HG03342 (cell line): ENCODE measurements around the gene KREMEN1.

Source experiments
- ATAC-seq: cut with Tn5 transposase; IDR thresholded peaks from one replicate; pipeline ENCODE4 v1.9.1; 2021; ENCODE audit warnings: mild to moderate bottlenecking, moderate library complexity; ENCODE audit not compliant: unreplicated experiment

Gene KREMEN1

DNA sequence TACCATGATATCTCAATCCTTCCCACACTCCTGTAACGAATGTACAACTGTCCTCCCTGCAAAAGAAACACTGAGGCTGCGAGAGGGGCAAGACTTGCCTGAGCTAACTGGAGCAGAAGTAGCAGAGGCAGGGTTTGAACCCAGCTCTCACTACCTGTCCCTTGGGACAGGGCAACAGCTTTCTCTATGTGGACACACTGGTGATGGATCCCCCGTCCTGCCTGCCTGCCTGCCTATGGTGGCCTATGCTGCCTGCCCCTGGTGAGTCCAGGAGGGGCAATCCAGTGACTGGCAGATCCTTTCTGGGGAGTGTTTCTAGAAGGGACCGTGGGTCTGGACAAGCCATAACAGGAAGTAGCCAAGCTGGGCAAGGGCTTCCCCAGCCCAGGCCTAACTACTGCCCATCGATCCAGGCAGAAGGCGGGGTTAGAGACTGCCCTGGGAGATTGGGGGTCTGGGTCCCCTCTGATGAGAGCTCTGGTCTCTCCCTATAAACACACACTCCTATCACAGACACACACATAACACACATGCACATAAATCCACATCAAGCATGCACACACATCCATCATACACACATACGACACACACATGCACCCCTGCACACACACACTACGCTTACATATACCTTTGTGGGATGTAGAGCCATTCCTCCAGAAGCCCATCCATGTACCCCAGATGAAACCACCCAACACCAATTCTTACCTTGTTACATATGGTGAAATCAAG is 131.8 kb downstream of the KREMEN1 start:
- no peak for ATAC-seq

DNA sequence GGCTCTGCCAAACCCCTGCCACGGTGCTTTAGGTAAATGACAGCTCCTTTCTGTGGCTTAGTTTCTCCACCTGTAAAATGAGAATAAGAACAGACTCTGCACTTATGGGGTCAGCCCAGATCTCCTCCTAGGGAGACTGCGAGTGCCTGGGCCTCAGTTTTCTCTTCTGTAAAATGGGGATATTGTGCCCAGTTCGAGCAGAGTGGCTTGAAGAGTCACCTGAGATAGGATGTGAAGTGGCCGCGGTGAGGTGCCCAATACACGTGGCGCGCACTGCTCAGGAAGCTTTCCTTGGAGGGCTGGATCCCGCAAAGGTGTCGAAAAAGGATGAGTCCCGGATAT is 132.4 kb downstream of the KREMEN1 start:
- no peak for ATAC-seq

DNA sequence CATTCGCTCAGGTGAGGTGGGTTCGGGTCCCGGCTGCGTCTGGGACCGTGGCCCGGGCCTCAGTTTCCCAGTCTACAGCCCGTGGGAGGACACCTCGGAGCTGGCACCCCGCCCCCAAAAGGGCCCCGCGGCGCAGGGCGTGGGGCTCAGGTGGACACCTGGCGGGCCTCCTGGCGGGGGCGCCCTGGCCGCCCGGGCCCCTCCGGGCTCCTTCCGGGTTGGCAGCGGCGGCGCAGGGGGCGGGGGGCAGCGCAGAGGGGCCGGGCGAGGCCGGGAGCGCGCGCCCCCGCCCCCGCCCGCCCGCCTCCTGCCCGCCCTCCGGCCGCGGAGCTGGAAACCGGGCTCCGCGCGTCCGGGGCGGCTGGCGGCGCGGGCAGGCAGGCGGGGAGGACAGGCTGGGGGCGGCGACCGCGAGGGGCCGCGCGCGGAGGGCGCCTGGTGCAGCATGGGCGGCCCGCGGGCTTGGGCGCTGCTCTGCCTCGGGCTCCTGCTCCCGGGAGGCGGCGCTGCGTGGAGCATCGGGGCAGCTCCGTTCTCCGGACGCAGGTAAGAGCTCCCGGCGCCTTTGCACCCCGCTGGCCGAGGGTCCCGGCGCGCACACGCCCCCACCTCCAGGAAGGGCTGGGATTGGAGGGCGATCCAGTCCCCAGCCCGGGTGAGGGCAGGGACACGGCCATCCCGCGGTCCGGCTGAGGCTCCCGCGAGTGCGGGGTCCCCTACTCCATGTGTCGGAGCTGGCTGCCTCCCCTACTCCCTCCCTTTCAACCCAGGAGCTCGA is 132.9 kb downstream of the KREMEN1 start, which contains the start of gene EMID1:
EMID1 (plus strand) TSS at position 303 of the 778 bp plus-strand sequence; CDS start at position 446, 143 bp downstream.
- no peak for ATAC-seq

DNA sequence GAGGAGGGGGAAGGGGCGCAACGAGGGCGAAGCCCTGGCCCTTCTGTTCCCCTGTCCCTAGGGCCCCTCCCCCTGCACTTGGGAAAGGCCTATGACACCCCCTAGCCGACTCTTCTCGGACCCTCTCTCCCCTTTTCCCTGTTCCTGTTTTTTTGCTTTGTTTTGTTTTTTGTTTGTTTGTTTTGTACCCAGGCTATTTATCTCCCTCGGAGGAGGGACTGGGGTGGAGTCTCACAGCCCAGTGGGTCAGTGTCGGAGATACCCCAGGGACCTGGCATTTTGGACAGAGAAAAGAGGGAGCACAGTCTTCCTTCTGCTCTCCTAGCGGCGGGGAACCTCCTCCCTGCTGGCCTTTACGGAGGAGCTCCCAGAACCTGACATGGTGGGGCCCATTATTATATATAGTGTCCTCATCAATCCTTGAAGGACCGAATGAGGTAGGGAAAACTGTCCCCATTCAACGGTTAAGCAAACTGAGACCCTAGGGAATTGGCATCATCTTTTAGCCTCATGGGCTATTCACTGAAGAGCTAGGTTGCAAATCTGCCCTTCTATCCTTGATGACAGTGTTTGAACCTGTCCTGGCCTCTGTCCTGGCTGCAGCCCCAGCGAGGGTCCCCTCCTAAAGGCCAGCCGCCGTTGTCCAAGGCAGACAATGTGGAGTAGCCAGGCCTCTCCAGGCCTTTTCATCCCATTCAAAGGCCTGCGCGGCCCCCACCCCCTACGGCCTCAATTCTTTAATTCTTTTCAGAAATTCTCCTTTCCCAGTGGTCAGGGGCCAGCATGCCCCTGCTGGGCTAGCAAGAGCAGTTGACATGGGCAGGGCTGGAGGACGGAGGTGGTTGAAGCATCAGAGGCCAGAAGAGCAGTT is 133.8 kb downstream of the KREMEN1 start:
- ATAC-seq = no peak

DNA sequence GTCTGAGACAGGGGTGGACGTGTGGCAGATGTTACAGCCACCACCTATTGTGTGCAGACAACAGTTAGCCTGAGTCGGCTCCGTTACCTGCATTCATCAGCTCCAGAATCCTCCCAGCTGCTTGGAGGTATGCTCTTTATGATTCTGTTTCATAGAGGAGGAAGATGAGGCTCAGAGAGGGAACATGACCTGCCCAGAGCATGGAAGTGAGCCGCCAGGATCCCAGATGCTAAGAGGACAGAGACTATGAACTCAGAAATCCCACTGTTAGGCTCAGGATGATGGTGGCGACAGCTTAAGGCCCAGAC is 134.4 kb downstream of the KREMEN1 start:
- ATAC-seq = no peak

DNA sequence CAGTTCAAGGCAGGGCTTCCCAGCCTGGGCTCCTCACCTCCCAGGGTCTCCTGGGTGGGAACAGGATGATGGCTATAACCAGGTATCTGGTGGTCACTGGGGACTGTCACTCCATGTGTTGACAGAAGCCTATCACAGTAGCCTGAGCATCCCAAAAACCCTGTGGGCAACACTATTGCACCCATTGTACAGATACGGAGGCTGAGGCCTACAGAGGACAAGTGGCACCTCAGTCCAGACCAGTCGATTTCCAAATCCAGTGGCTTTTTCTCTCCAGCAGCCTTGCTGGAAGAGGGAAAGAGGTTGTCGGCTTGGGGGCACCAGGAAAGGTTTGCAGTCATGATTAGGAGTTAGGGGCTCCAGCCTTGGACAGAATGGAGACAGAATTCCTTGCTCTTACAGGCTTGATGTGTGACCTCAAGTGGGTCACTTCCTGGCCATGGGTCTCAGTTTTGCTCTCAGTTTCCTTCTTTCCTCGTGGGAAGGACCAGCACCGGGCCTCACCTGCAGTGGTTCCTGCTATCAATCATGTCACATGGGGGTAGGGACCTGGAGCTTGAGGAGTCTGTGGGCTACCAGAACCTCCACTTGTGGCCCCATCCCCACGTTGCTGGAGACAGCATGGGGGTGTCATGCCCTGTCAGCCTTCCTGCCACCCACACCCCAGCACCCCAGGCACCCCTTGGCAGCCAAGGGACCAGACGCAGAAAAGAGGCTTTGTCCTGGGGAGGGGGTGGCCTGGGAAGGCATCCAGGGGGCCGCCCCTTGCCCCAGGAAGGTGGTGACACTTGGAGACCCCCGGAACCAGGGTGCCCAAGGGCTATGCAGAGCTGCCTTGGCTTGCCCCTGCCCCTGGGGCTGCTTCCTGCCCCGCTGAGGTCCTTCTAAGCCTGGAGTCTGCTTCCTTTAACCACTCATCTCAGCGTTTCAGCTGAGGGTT is 135.0 kb downstream of the KREMEN1 start:
- ATAC-seq = no peak

DNA sequence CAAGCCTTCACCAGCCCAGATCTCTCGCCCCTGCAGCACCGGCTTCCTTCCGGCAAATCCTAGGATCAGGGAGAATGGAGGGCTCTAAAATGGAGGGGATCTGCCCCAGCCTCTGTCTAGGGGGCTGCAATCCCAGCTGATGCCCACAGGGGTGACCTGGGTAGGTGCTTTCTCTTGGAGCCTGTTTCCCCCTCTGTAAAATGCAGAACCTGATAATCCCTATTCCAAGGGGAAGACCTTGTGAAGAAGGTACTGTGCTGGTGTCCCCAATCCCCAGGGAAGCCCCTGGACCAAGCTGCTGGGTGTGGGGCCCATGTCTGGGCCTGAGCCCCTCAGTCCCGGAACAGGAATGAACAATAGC is 135.6 kb downstream of the KREMEN1 start:
- ATAC-seq = no peak

DNA sequence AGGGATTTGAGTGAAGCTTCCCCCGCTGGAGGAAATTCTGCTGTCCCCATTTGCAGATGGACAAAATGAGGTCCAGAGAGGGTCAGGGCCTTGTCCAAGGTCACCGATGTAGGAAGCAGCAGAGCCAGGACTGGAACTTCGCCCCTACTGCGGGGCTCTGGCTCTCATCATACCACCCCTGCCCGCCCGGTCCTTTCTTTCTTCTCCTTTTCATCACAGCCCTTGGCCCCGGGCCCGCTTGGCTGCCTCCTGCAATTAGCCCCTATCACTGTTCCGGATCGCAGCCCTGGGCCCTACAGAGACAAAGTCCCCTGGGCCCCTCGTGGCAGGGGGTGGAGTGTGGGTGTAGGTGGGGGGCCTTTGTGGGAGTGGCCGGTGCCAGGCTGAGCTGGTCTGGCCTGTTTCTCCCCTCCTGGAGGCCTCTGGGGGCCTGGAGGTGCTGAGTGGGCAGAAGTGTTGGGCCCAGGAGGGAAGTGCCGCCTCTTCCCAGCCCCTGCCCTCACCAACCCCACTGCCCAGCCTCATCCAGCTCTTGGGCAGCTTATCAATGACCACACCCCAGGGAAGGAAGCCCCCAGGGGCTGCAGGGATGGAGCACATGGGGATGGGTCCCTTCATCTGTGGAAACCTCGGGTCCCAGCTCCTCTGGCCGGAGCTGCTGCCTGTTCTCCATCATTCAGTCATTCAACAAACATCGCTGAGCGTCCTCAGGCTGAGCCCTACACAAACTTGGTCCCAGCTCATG is 136.2 kb downstream of the KREMEN1 start:
- ATAC-seq = no peak

DNA sequence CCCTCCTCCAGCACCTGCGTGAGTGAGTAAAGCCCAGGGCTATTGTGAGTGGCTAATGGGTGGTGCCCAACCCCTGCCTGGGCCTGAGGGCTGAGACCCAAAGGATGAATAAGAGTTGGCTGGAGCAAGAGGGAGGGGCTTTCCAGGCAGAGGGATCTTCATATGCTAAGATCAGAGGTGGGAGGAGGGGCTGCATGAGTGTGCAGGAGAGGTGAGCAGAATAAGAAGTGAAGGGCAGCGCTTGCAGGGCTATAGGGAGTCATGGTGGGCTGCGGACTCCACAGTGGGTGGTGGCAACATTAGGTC is 136.7 kb downstream of the KREMEN1 start:
- ATAC-seq = no peak

DNA sequence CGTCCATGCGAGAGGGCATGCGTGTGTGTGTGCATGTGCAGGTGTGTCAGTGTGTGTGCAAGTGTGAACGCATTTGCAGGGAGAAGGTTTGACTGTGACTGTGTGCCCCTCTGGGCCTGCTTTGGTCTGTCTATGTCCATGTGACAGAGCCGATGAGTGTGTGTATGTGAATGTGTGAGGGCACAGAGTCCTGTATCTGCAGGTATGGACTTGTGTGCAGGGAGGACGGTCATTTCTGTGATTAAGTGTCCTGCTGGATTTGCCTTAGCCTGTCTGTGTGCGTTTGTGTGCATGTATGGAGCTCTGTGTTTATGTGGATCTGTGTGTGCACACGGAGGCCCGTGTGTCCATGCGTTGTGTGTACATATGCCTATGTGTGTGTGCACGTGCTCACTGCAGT is 138.2 kb downstream of the KREMEN1 start:
- ATAC-seq = no peak

DNA sequence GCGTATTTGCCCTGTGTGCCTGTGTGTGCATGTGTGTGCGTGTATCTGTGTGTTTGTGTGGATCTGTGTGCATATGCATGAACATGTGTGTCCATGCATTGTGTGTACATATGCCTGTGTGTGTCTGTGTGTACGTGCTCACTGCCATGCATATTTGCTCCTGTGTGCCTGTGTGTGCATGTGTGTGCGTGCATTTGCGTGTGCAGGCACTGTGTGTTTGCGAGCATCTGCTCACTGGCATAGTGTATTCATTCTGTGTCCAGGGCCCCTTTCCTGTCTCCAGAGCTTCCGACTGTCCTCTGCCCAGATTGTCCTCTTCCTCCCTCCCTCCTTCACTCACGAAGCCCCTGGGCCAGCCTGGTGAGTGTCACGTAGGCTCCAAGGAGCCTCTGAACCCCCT is 138.6 kb downstream of the KREMEN1 start:
- ATAC-seq = no peak

DNA sequence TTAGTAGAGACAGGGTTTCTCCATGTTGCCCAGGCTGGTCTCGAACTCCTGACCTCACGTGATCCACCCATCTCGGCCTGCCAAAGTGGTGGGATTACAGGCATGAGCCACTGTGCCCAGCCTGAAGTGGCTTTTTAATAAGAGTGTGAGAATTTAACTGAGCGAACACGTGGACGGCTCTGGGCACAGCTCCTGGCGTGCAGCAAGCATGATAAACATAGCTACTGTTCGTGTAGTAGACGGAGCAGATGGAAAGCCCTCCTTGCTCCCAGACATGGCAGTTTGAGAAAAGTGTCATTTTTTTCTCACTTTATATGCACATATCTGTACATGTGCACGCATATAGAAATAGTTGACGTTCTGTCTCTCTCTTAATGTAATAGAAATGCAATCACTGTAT is 139.9 kb downstream of the KREMEN1 start:
- ATAC-seq = no peak

DNA sequence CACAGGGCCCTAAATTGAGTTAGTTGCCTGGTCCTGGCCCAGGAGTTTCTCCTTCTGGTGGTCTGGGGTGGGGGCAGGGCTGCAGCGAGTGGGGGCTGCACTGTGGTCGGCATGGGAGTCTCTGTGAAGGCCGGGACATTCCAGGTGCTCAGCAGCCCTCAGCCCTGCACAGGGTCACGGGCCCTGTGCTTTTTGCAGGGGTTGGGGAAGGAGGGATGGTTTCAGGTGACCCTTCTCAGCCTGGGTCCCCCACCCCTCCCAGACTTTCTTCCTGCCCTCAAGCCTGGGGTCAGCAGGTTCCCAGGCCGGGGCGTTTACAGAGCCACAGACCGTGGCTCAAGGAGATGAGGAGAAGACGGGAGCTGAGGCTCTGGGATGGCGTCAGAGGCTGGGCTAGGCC is 140.7 kb downstream of the KREMEN1 start:
- no peak for ATAC-seq

DNA sequence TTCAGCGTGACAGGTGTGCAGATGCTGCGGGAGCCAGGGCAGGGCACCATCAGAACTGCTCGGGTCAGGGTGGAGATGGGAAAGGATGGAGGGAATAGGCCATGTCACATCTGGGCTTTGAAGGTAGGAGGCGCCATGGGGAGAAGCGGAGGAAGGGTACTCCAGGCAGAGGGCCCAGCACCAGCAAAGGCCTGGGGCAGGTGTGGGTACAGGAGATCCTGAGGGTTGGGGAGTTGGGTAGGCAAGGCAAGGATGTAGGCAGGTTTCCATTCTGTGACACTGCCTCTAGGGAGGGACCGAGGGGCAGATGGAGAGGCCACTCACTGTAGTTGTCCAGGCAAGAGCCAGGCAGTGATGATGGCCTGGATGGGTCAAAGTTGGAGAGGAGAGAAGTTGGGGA is 141.4 kb downstream of the KREMEN1 start:
- ATAC-seq = no peak

DNA sequence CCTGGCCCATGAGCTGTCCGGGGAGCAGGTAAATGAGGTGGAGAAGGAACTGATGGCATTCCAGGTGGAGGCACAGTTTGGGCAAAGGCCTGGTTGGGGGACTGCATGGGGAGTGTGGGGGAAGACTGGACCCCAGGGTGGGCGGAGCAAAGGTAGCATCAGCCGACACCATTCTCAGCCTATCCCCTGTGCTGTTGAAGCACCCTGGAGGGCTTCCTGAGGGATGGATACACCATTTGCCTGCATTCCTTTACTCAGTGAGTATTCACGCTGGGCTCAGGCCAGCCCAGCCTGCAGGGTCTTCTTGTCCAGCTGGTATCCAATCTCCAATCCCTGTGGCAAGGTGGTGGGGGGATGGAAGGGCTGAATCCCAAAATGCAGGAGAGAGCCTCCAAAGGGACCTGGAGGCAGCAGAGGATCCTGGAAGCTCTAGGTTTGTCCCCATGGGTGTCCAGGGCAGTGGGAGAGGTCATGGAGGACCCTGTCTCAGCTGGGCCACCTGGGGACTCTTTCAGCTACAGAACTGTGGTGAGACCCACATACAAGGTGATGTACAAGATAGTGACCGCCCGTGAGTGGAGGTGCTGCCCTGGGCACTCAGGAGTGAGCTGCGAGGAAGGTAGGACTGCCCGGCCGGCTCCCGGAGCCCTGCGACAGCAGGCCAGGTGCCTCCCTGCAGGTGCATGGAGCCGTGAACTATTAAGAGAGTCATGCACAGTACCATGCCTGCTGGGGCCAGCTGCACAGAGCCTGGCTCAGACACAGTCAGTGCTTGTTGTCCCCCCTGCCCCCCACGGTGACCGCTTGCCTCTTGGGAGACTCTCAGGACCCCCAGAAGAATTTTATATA is 142.4 kb downstream of the KREMEN1 start:
- ATAC-seq = no peak

DNA sequence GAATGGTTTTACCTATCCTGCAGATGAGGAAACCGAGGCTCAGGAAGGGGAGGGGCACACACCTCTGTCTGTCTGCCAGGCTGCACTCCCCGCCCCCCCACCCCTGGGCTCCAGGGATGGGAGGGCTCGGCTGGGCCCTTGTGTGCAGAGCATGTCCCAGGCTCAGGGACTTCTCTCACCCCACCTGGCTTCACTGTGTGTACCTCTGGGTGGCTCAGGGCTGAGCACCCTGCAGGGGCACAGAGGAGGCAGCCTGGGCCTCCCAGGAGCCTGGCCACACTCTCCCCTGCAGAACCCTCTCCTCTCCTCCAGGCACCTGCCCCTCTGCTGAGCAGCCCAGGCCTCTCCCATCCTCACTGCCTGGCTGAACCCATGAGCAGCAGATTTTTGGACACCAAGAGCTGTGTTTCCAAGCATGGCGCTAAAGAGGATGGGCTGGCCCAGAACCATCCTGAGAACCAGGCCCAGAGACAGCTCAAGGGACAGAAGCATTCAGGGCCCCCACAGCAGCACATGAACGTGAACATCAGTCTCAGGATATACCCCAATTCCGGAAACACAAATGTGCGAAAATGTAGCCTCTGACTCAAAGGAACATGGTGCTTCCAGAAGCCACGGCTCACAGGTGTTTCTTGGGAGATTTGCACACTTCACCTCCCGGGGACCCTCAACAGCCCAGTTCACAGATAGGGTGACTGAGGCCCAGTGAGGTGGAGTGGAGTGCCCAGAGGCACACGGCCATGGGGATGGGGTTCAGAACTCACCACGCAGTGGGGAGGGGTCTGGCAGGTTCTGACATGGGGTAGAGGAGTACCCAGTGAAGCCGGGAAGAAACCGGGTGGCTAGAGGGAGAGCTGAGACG is 143.4 kb downstream of the KREMEN1 start:
- no peak for ATAC-seq

DNA sequence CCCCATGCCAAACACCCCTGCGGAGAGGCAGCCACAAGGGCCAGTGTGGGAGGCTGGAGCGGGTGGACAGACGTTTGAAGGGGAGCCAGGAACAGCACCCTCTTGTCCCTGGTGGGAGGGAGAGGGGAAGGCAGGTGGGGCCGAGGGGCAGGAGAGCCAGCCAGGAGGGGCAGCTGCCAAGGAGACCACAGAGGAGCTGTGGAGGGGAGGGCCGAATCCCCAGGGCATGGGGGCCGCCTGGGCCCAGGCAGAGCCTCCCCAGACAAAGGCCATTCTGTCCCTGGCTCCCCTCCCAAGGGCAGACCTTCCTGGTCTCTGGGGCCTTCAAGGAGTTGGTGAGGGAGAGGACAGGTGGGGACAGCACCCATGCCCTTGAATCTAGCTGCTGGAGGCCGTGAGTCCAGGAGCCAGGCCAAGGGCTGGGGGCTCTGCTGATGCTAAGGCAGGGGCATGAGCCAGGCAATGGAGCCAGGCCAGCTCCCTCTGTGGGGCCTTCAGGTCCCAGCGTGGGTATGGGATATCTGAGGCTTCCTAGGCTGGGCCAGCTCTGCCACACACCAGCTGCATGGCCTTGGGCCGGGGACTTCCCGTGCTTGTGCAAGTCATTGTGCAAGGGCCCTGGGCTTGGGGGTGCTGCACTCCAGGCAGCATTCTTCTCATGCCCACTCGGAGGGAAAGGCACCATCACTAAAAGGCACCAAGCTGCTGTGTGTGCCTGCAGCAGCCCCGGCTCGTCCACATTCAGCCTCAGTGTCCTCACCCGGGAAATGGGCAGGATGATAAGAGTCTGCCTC is 144.2 kb downstream of the KREMEN1 start:
- ATAC-seq = no peak
